NCI-H2081 (cell line): Measurements from ENCODE around the gene ACSF3.
"Not testable (repeated sequence)": the region's sequence is repeated elsewhere in the genome, so short reads cannot be mapped to it uniquely, and the experiment has no call there.

Experiments
- DNase-seq, 2 experiments: peaks; one replicate each; lab custom pipeline; 2025; lab: John Stamatoyannopoulos, UW

The ACSF3 gene

DNA sequence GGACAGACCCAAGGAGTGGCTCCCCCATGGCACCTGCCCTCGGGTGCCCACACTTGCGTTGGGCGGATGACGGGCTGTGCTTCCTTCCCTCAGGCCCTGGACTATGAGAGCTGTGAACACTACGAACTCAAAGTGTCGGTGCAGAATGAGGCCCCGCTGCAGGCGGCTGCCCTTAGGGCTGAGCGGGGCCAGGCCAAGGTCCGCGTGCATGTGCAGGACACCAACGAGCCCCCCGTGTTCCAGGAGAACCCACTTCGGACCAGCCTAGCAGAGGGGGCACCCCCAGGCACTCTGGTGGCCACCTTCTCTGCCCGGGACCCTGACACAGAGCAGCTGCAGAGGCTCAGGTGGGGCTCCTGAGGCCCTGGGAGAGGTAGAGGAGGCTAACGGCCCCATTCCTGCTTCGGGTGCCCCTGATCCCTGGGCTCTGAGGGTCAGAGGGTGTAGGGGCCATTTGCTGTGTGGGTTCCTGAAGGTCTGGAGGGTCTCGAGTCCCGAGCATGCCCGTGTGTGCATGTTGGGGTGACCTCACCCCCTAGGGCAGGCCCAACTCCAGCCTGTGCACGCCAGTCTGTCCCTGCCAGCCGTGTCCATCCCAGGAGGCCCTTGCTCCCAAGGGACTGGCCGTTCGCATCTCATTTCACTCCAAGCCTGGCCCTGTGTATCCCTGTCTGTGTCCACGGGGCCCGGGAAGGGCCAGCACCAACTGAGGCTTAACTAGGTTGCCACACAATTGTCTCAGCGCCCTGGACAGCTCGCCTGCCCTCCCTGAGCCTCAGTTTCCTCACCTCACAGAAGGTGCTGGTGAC, 96.7 kb downstream of the ACSF3 start:
- DNase-seq, result no peak

DNA sequence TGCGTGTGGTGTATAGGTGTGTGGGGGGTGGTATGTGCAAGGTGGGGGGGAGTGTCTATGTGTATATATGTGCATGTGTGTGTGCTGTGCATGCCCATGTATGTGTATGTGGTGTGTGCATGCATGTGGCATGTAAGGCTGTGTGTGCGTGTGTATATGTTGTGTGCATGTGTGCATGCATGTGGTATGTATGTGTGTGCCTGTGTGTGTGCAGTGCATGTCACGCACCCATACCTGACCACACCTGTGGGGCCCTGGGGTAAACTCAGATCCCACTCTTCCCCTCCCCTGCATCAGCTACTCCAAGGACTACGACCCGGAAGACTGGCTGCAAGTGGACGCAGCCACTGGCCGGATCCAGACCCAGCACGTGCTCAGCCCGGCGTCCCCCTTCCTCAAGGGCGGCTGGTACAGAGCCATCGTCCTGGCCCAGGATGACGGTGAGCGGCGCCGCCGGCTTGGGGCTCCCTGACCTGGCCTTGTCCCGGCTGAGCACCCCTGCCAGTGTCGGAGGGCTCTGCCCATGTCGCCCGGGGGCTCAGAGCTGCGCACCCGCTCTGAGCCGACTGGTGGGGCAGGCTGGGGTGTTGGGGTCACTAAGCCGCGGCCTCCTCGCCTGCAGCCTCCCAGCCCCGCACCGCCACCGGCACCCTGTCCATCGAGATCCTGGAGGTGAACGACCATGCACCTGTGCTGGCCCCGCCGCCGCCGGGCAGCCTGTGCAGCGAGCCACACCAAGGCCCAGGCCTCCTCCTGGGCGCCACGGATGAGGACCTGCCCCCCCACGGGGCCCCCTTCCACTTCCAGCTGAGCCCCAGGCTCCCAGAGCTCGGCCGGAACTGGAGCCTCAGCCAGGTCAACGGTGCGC, 97.6 kb downstream of the ACSF3 start:
- DNase-seq, result no peak

DNA sequence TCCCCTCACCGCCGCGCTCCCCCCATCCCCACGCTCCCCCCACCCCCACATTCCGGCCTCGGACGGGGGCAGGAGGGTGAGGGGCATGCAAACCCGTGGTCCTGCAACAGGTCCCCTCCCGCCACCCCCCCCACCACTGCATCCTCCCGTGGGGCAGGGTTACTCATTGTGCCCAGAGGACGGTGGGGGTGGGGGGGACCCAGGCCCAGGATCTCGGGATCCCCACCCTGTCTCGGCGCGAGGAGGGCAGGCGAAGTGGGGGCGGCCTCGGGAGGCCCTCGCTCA, 98.2 kb downstream of the ACSF3 start:
- DNase-seq, result no peak

DNA sequence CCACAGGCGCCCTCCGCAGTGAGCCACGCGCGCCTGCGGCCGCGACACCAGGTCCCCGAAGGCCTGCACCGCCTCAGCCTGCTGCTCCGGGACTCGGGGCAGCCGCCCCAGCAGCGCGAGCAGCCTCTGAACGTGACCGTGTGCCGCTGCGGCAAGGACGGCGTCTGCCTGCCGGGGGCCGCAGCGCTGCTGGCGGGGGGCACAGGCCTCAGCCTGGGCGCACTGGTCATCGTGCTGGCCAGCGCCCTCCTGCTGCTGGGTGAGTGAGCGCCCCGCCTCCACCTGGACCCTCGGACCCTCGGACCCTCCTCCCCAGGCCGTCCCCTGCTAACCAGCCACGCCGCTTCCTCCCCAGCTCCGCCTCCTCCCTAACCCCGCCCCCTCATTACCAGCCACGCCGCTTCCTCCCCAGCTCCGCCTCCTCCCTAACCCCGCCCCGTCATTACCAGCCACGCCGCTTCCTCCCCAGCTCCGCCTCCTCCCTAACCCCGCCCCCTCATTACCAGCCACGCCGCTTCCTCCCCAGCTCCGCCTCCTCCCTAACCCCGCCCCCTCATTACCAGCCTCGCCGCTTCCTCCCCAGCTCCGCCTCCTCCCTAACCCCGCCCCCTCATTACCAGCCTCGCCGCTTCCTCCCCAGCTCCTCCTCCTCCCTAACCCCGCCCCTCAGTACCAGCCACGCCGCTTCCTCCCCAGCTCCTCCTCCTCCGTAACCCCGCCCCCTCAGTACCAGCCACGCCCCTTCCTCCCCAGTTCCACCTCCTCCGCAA, 98.7 kb downstream of the ACSF3 start:
- DNase-seq, result not testable (repeated sequence)

DNA sequence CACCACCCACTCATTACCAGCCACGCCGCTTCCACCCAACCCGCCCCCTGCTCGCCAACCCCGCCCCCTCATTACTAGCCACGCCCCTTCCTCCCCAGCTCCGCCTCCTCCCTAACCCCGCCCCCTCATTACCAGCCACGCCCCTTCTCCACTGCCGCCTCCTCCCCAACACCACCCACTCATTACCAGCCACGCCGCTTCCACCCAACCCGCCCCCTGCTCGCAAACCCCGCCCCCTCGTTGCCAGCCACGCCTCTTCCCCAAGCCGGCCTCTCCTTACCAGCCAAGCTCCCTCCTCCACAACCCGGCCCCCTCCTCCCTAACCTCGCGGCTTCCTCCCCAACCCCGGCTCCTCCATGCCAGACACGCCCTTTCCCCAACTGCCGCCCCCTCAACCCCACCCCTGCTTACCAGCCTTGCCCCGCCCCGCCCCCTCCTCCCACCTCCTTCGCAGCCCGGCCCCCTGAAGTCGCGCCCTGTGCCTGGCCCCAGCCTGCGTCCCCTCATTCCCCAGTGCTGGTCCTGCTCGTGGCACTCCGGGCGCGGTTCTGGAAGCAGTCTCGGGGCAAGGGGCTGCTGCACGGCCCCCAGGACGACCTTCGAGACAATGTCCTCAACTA, 99.4 kb downstream of the ACSF3 start:
- DNase-seq, result no peak

DNA sequence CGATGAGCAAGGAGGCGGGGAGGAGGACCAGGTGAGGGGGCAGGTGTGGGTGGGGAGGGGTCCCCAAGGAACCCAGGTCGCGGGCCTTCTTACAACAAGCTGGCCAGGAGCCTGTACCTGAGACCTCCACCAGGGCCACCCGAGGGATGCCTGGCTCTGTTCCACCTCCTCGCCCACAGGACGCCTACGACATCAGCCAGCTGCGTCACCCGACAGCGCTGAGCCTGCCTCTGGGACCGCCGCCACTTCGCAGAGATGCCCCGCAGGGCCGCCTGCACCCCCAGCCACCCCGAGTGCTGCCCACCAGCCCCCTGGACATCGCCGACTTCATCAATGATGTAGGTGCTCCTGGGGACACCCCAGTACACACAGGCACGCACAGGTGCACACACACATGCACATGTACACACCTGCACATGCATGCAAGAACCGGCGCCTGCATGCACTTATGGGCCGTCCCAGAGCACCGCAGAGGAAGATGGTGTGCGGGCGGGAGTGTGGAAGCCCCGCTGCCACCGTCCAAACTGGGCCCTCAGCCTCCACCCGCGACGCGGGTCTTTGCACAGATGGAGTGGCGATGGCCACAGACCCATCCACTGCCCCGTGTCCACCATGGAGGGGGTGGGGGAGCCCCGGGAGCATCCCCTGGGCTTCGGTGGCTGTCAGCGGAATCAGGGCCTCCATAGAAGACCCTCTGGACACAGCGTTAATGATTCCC, 100.1 kb downstream of the ACSF3 start:
- no peak for DNase-seq

- DNase-seq, result no peak
Measured at GRCh38 chr16:89194340-89195311, 101.0 kb downstream of the ACSF3 start.

- DNase-seq, result no peak
Measured at GRCh38 chr16:89195521-89196171, 102.0 kb downstream of the ACSF3 start.

GRCh38 chr16:89197033-89197632, 103.5 kb downstream of the ACSF3 start:
- DNase-seq, result no peak

GRCh38 chr16:89197633-89198416, 104.2 kb downstream of the ACSF3 start:
- DNase-seq, result no peak

GRCh38 chr16:89198417-89199240, 105.0 kb downstream of the ACSF3 start:
- no peak for DNase-seq

DNA sequence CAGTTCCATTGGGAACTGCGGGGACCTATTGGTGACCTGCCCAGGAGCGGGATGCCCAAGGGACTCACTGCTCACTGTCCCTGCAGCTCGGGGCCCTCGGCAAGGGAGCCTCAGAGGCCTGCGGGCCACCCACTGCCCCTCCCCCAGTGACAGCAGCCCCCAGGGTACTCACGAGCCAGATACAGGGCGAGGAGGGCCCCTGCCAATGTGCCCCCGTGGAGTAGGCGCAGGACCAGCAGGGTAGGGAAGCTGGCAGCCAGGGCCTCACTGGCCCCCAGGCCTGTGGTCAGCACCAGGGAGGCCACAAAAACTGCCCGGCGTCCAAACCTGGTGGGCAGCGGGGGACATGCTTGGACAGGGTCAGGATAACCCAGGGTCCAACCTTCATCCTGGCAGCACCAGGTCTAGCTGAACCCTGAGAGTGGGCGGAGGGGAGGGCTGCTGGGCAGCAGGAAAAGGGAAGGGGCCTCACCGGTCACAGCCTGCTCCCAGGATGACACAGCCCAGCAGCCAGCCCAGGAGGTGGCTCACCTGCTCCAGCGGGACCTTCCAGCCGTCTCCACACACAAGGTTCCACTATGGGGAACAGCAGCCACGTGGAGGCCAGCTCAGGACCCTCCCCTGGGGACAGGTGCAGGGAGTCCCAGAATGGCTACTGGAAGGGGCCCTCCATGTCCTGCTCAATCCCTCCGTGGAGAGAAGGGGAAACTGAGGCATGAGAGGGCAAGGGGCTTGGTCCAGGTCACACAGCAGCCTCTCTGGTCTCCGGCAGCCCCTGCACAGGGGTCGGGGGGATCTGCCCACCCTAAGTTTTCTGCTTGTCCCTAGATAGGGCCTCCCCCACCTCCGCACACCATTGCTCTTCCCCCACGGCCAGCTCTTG, 105.8 kb downstream of the ACSF3 start:
- DNase-seq, result no peak

- DNase-seq, result no peak
Measured at GRCh38 chr16:89200124-89200849, 106.6 kb downstream of the ACSF3 start, which contains the start of gene SLC22A31. SLC22A31 (minus strand) TSS chr16:89200537; CDS start chr16:89200501, 36 bp downstream.

GRCh38 chr16:89200850-89201411, 107.3 kb downstream of the ACSF3 start:
- no peak for DNase-seq
